B cell (primary cell): ENCODE results near the gene ST6GALNAC5. TPM values are rescaled to one million over a fixed set of nuclear protein-coding genes. Genes with fewer than 3 reads are reported as not detected.

ENCODE experiments used
- ATAC-seq: fragments of 200-7000 bp; cut with Tn5 transposase; one replicate; pipeline ENCODE4 v1.10.0; 2021; ENCODE audit warnings: low read depth, mild to moderate bottlenecking, moderate number of reproducible peaks, moderate library complexity
- CTCF ChIA-PET: fragments of 350-600 bp; sonication (Branson Sonifier 250); formaldehyde crosslinking; loops from one replicate; lab custom pipeline; 2021; ENCODE audit warnings: antibody characterized with exemption, inconsistent platforms; lab: Charles Lee
- POLR2A ChIA-PET: fragments of 350-600 bp; sonication (Branson Sonifier 250); formaldehyde crosslinking; loops from one replicate; lab custom pipeline; 2021; ENCODE audit warnings: antibody characterized with exemption; lab: Charles Lee
- DNase-seq: peaks from one replicate; pipeline ENCODE4 v3.0.0; 2013
- H2AFZ ChIP-seq: 2 replicates; pipeline ENCODE4 v1.6.1; 2012; ENCODE audit warnings: mild to moderate bottlenecking, low read depth, low read length; ENCODE audit not compliant: insufficient read depth, poor library complexity, severe bottlenecking
- H3K27ac ChIP-seq, 2 donors: 1 replicate in 1 of 2; 2 replicates in 1 of 2; pipeline ENCODE4 v1.5.1; 2012 to 2013; ENCODE audit warnings: low read length in 2 of 2, mild to moderate bottlenecking in 2 of 2, moderate library complexity in 1 of 2
- H3K27me3 ChIP-seq, 4 experiments: fragments of 200-600 bp in 1 of 4; sonication (generic) in 1 of 4; replicated peaks in 1 of 4; 1 replicate in 2 of 4; 2 replicates in 2 of 4; pipeline versions ENCODE4 v1.6.1 to v1.7.0; 2013 to 2016; ENCODE audit warnings: low read length in 3 of 4, mild to moderate bottlenecking in 2 of 4, mixed read lengths in 1 of 4, moderate library complexity in 1 of 4; ENCODE audit not compliant: insufficient read depth in 4 of 4, control insufficient read depth in 3 of 4; ENCODE audit errors: control extremely low read depth in 1 of 4
- H3K36me3 ChIP-seq, 2 experiments: replicated peaks in 1 of 2; 1 replicate in 1 of 2; 2 replicates in 1 of 2; pipeline versions ENCODE4 v1.6.1 to v1.7.1; 2013; ENCODE audit warnings: low read length in 1 of 2; ENCODE audit not compliant: insufficient read depth in 2 of 2, control insufficient read depth in 1 of 2; ENCODE audit errors: control extremely low read depth in 1 of 2, extremely low read depth in 1 of 2
- H3K4me1 ChIP-seq, 2 donors: fragments of 200-600 bp in 1 of 2; sonication (generic) in 1 of 2; 1 replicate in 1 of 2; 2 replicates in 1 of 2; pipeline versions ENCODE4 v1.5.1 to v1.6.1; 2013 to 2017; ENCODE audit warnings: low read length in 2 of 2; ENCODE audit not compliant: control insufficient read depth in 2 of 2, insufficient read depth in 2 of 2
- H3K4me2 ChIP-seq: replicated peaks from 2 replicates; pipeline ENCODE3; 2012; ENCODE audit warnings: mild to moderate bottlenecking, low read depth, low read length; ENCODE audit not compliant: poor library complexity, severe bottlenecking
- H3K4me3 ChIP-seq, 5 experiments: fragments of 200-600 bp in 1 of 5; sonication (generic) in 1 of 5; 1 replicate in 3 of 5; 2 replicates in 2 of 5; pipeline versions ENCODE4 v1.5.1 to v1.7.0; 2011 to 2016; ENCODE audit warnings: low read length in 4 of 5, mild to moderate bottlenecking in 4 of 5, low read depth in 2 of 5, control low read depth in 1 of 5, moderate library complexity in 1 of 5; ENCODE audit not compliant: insufficient read depth in 1 of 5; ENCODE audit errors: control extremely low read depth in 1 of 5, extremely low read depth in 1 of 5
- H3K79me2 ChIP-seq: fragments of 200-600 bp; sonication (generic); one replicate; pipeline ENCODE4 v1.6.0; 2016; ENCODE audit warnings: low read length; ENCODE audit not compliant: control insufficient read depth, insufficient read depth
- H3K9ac ChIP-seq: fragments of 200-600 bp; sonication (generic); 2 replicates; pipeline ENCODE4 v1.6.1; 2017; ENCODE audit warnings: mild to moderate bottlenecking, low read length, moderate library complexity
- H3K9me3 ChIP-seq, 3 donors: one replicate each; pipeline versions ENCODE4 v1.6.1 to v1.7.1; 2013; ENCODE audit warnings: low read length in 2 of 3; ENCODE audit not compliant: control insufficient read depth in 2 of 3, insufficient read depth in 1 of 3; ENCODE audit errors: control extremely low read depth in 1 of 3
- H4K20me1 ChIP-seq: 2 replicates; pipeline ENCODE4 v1.6.0; 2012; ENCODE audit warnings: mild to moderate bottlenecking, low read length; ENCODE audit not compliant: insufficient read depth, control insufficient read depth, poor library complexity, severe bottlenecking
- H3K27ac Mint-ChIP-seq: one replicate; pipeline ENCODE4 v1.8.0; 2021; ENCODE audit warnings: mixed read lengths
- H3K27me3 Mint-ChIP-seq: one replicate; pipeline ENCODE4 v1.8.0; 2021; ENCODE audit warnings: mixed read lengths
- H3K4me1 Mint-ChIP-seq: one replicate; pipeline ENCODE4 v1.8.0; 2021; ENCODE audit warnings: mixed read lengths
- H3K4me3 Mint-ChIP-seq: one replicate; pipeline ENCODE4 v1.8.0; 2021; ENCODE audit warnings: mixed read lengths
- H3K9me3 Mint-ChIP-seq: one replicate; pipeline ENCODE4 v1.8.0; 2022; ENCODE audit warnings: mixed read lengths; ENCODE audit not compliant: insufficient read depth
- CTCF ChIP-seq: fragments of 200-600 bp; IDR thresholded peaks from one replicate; pipeline ENCODE4 v1.8.0; 2022; ENCODE audit warnings: antibody characterized with exemption, mild to moderate bottlenecking
- EZH2 ChIP-seq: IDR thresholded peaks from 2 replicates; pipeline ENCODE4 v1.6.1; 2012; ENCODE audit warnings: borderline replicate concordance, low read depth, mild to moderate bottlenecking, moderate library complexity, low read length; ENCODE audit not compliant: insufficient read depth, poor library complexity, severe bottlenecking
- WGBS: methylation state at CpG from one replicate; pipeline ENCODE4 v1.1.5; 2013; ENCODE audit warnings: missing lambda C conversion rate; ENCODE audit not compliant: insufficient coverage; 5-methylcytosine and 5-hydroxymethylcytosine counted together
- intact Hi-C: fragments of 100-400 bp; cut with micrococcal nuclease; formaldehyde crosslinking; loops from one replicate; pipeline ENCODE4 v1.10.0; 2022
- polyA plus RNA-seq: library from polyadenylated mRNA; depleted of rRNA; stranded (reverse); fragments of >200 nt; gene quantifications from 2 replicates; pipeline ENCODE4 v1.2.3, GENCODE V29; 2012
- total RNA-seq, 2 donors: library from RNA; stranded (reverse); fragments of 120-200 nt in 1 of 2; gene quantifications; 1 replicate in 1 of 2; 2 replicates in 1 of 2; pipeline versions ENCODE4 v1.2.3 to v1.2.4, GENCODE V29; 2013 to 2022

Gene ST6GALNAC5
- total and polyA plus RNA-seq, 2 donors (not counting 1 experiment from before 2014, with no cell fraction given), result not detected

- H3K9me3 ChIP-seq, result no peaks in the 10 kb centered on the region
- H3K4me1 ChIP-seq, result no peaks in the 10 kb centered on the region
- no peak for TF ChIP-seq EZH2
- no peak for TF ChIP-seq CTCF
- no peaks in the 10 kb centered on the region for H3K79me2 ChIP-seq
- H3K27ac ChIP-seq, result no peak overlapping the region
- H4K20me1 ChIP-seq, result no peaks in the 10 kb centered on the region
- Mint-ChIP-seq H3K4me3 (no peak overlapping the region), H3K27ac (no peak overlapping the region), H3K9me3 (no peaks in the 10 kb centered on the region), H3K4me1 (no peaks in the 10 kb centered on the region), H3K27me3 (no peaks in the 10 kb centered on the region)
- ChIA-PET CTCF (no interaction called here), POLR2A (no interaction called here)
- H2AFZ ChIP-seq, result no peak overlapping the region
- H3K4me2 ChIP-seq, result no peak overlapping the region
- H3K27me3 ChIP-seq, result no peaks in the 10 kb centered on the region
- DNase-seq (no peak), ATAC-seq (no peak)
- no CpG with 5 or more reads among the region's 2 CpGs for WGBS
- H3K4me3 ChIP-seq, result no peak overlapping the region
- intact Hi-C loops, result no loop called here
- H3K36me3 ChIP-seq, result no peaks in the 10 kb centered on the region
- H3K9ac ChIP-seq, result no peak overlapping the region
These were observed 75.3 kb downstream of the ST6GALNAC5 start for GRCh38 chr1:76942549-76942948.

GRCh38 chr1:76944942-76945341 lies 77.7 kb downstream of the ST6GALNAC5 start:
- no peaks in the 10 kb centered on the region for H4K20me1 ChIP-seq
- no peak overlapping the region for H3K9ac ChIP-seq
- Mint-ChIP-seq H3K4me3 (no peak overlapping the region), H3K27me3 (no peaks in the 10 kb centered on the region), H3K9me3 (no peaks in the 10 kb centered on the region), H3K4me1 (no peaks in the 10 kb centered on the region), H3K27ac (no peak overlapping the region)
- DNase-seq (no peak), ATAC-seq (no peak)
- H3K4me2 ChIP-seq, result no peak overlapping the region
- no peak overlapping the region for H2AFZ ChIP-seq
- POLR2A ChIA-PET, result no interaction called here
- no peak overlapping the region for H3K4me3 ChIP-seq
- no peaks in the 10 kb centered on the region for H3K36me3 ChIP-seq
- H3K27me3 ChIP-seq, result no peaks in the 10 kb centered on the region
- H3K27ac ChIP-seq, result no peak overlapping the region
- no peaks in the 10 kb centered on the region for H3K4me1 ChIP-seq
- intact Hi-C loops, result no loop called here
- no peaks in the 10 kb centered on the region for H3K9me3 ChIP-seq
- H3K79me2 ChIP-seq, result no peaks in the 10 kb centered on the region
- WGBS, result 60% methylated on average over 1 of the region's 2 CpGs
- no peak for TF ChIP-seq CTCF
- no peak for TF ChIP-seq EZH2
- CTCF ChIA-PET, result no interaction called here
